GM12878 (cell line): ENCODE data around the gene TRAF3. TPM values are rescaled to one million over a fixed set of nuclear protein-coding genes. Genes with fewer than 3 reads are reported as not detected.

ENCODE experiments used
- ATAC-seq: fragments of 200-7000 bp; cut with Tn5 transposase; 3 replicates; pipeline ENCODE4 v1.9.1; 2020; ENCODE audit warnings: mild to moderate bottlenecking, moderate library complexity
- BruUV-seq: library from RNA; stranded (reverse); fragments of 400-500 nt; replicated peaks from 2 replicates; lab custom pipeline; 2021; lab: Mats Ljungman, UMichigan
- CTCF ChIA-PET: fragments of 300-600 bp; sonication (Branson Sonifier 250); formaldehyde crosslinking; extraction: SDS; loops from one replicate; lab custom pipeline; 2021; ENCODE audit warnings: inconsistent platforms; lab: Yijun Ruan, JAX
- POLR2A ChIA-PET: fragments of 350-600 bp; formaldehyde crosslinking; extraction: SDS; loops from one replicate; lab custom pipeline; 2021; ENCODE audit warnings: inconsistent platforms; lab: Charles Lee
- RAD21 ChIA-PET: fragments of 300-600 bp; sonication (Branson Sonifier 250); formaldehyde crosslinking; loops from one replicate; lab custom pipeline; 2023; ENCODE audit warnings: antibody characterized with exemption; ENCODE audit not compliant: unreplicated experiment; lab: Charles Lee
- SMC1A ChIA-PET: fragments of 300-600 bp; sonication (Branson Sonifier 250); formaldehyde crosslinking; loops from one replicate; lab custom pipeline; 2023; ENCODE audit not compliant: unreplicated experiment, uncharacterized antibody; lab: Charles Lee
- DNase-seq: peaks from one replicate; pipeline ENCODE4 v3.0.0-alpha.2; 2011; ENCODE audit warnings: low read depth, low spot score
- FAIRE-seq: peaks from 3 replicates; lab custom pipeline; 2011; peaks lifted over from hg19 to GRCh38; lab: Jason Lieb, UNC
- H2AFZ ChIP-seq: 2 replicates; pipeline ENCODE4 v1.6.0; 2011; ENCODE audit warnings: low read depth, low read length, control low read depth; ENCODE audit not compliant: control insufficient read depth
- H3K27ac ChIP-seq: 2 replicates; pipeline ENCODE4 v1.5.1; 2011; ENCODE audit warnings: control low read depth; ENCODE audit not compliant: control insufficient read depth, insufficient read depth
- H3K27me3 ChIP-seq, 2 experiments: replicated peaks in 1 of 2; 2 replicates each; pipeline versions ENCODE4 v1.6.0 to v1.6.1; 2011; ENCODE audit warnings: low read length in 1 of 2; ENCODE audit not compliant: control insufficient read depth in 2 of 2, insufficient read depth in 2 of 2
- H3K36me3 ChIP-seq, 2 experiments: 2 replicates each; pipeline ENCODE4 v1.5.1; 2011; ENCODE audit warnings: low read length in 1 of 2; ENCODE audit not compliant: control insufficient read depth in 2 of 2, insufficient read depth in 2 of 2
- H3K4me1 ChIP-seq: 2 replicates; pipeline ENCODE4 v1.6.1; 2011; ENCODE audit warnings: mild to moderate bottlenecking, low read length, moderate library complexity, mixed read lengths; ENCODE audit not compliant: control insufficient read depth, insufficient read depth
- H3K4me2 ChIP-seq: 2 replicates; pipeline ENCODE4 v1.6.0; 2011; ENCODE audit warnings: control low read depth; ENCODE audit not compliant: control insufficient read depth, insufficient read depth
- H3K4me3 ChIP-seq: fragments of 200-600 bp; sonication (generic); 2 replicates; pipeline ENCODE4 v1.5.1; 2016
- H3K79me2 ChIP-seq: 2 replicates; pipeline ENCODE4 v1.6.0; 2011; ENCODE audit warnings: low read length; ENCODE audit not compliant: control insufficient read depth, insufficient read depth
- H3K9ac ChIP-seq: 2 replicates; pipeline ENCODE4 v1.8.0; 2011; ENCODE audit warnings: low read length, control low read depth, mixed read lengths; ENCODE audit not compliant: control insufficient read depth, insufficient read depth
- H3K9me3 ChIP-seq: replicated peaks from 3 replicates; pipeline ENCODE4 v1.5.1; 2011; ENCODE audit warnings: mild to moderate bottlenecking, low read length; ENCODE audit not compliant: control insufficient read depth, insufficient read depth
- H4K20me1 ChIP-seq: 2 replicates; pipeline ENCODE4 v1.6.0; 2011; ENCODE audit not compliant: control insufficient read depth, insufficient read depth
- BACH1 ChIP-seq: fragments of 450-650 bp; IDR thresholded peaks from 2 replicates; pipeline ENCODE4 v1.6.1; 2017; ENCODE audit warnings: mild to moderate bottlenecking, borderline replicate concordance
- CBFB ChIP-seq: IDR thresholded peaks from 2 replicates; pipeline ENCODE4 v1.6.1; 2016; ENCODE audit warnings: antibody characterized with exemption, low read depth
- CHD4 ChIP-seq: fragments of 200-600 bp; sonication (generic); IDR thresholded peaks from 2 replicates; pipeline ENCODE4 v1.6.1; 2016; ENCODE audit warnings: mild to moderate bottlenecking
- CREB1 ChIP-seq: IDR thresholded peaks from 2 replicates; pipeline ENCODE4 v1.6.1; 2012; ENCODE audit warnings: low read depth, mild to moderate bottlenecking, inconsistent platforms
- DPF2 ChIP-seq: fragments of 450-650 bp; IDR thresholded peaks from 2 replicates; pipeline ENCODE4 v1.6.1; 2017; ENCODE audit warnings: mild to moderate bottlenecking
- IRF4 ChIP-seq: IDR thresholded peaks from 2 replicates; pipeline ENCODE4 v1.6.1; 2011; ENCODE audit warnings: low read depth, low read length
- JUND ChIP-seq: IDR thresholded peaks from 2 replicates; pipeline ENCODE4 v1.6.1; 2012; ENCODE audit warnings: low read depth, mild to moderate bottlenecking, low read length, improper control_type of control experiment, moderate library complexity
- LARP7 ChIP-seq: fragments of 450-650 bp; IDR thresholded peaks from 2 replicates; pipeline ENCODE4 v1.6.1; 2017; ENCODE audit warnings: mild to moderate bottlenecking
- POLR2AphosphoS5 ChIP-seq: IDR thresholded peaks from 2 replicates; pipeline ENCODE4 v1.6.1; 2011; ENCODE audit warnings: mild to moderate bottlenecking, low read length, inconsistent platforms
- SRF ChIP-seq, 2 experiments: IDR thresholded peaks; 2 replicates each; pipeline ENCODE4 v1.6.1; 2011; ENCODE audit warnings: low read depth in 2 of 2, low read length in 2 of 2, mild to moderate bottlenecking in 1 of 2, moderate library complexity in 1 of 2
- TBL1XR1 ChIP-seq: IDR thresholded peaks from 2 replicates; pipeline ENCODE4 v1.6.1; 2012; ENCODE audit warnings: low read depth, low read length, improper control_type of control experiment
- TCF7 ChIP-seq: IDR thresholded peaks from 2 replicates; pipeline ENCODE4 v1.6.1; 2014; ENCODE audit warnings: antibody characterized with exemption, borderline replicate concordance
- USF2 ChIP-seq: IDR thresholded peaks from 2 replicates; pipeline ENCODE4 v1.6.1; 2011; ENCODE audit warnings: low read depth, low read length, improper control_type of control experiment, borderline replicate concordance
- WGBS: methylation state at CpG from one replicate; pipeline ENCODE4 v1.1.6; 2016; ENCODE audit warnings: low lambda C conversion rate; ENCODE audit not compliant: insufficient replicate concordance, insufficient coverage; ENCODE audit errors: missing lambda C conversion rate; 5-methylcytosine and 5-hydroxymethylcytosine counted together
- in situ Hi-C: fragments of 300-500 bp; cut with MboI; formaldehyde crosslinking; loops from 9 replicates; pipeline ENCODE4 v1.14.3; 2018; ENCODE audit warnings: mixed read lengths
- intact Hi-C: fragments of 100-400 bp; cut with micrococcal nuclease; formaldehyde crosslinking; loops from one replicate; pipeline ENCODE4 v1.14.2; 2022; ENCODE audit not compliant: unreplicated experiment
- polyA plus RNA-seq, 11 experiments: library from polyadenylated mRNA; depleted of rRNA in 4 of 11; unstranded in 6 of 11; stranded (reverse) in 5 of 11; fragments of >200 nt; fragmentation: Nextera tagmentation in 4 of 11; fragmentation: Illumina TruSeq in 1 of 11; extraction: Ambion mirVana in 4 of 11; extraction: Trizol in 1 of 11; gene quantifications; 1 replicate in 1 of 11; 2 replicates in 10 of 11; pipeline versions ENCODE4 v1.2.1 to v1.2.3, GENCODE V29; 2011 to 2016; ENCODE audit warnings: inconsistent platforms in 2 of 11, missing spikeins in 2 of 11, low read depth in 1 of 11
- total RNA-seq, 4 experiments: library from RNA; depleted of rRNA in 3 of 4; stranded (reverse); fragments of >200 nt in 3 of 4; fragmentation: Illumina TruSeq in 1 of 4; extraction: Trizol in 1 of 4; gene quantifications; 2 replicates each; pipeline versions ENCODE4 v1.2.1 to v1.2.3, GENCODE V29; 2013 to 2021

The TRAF3 gene
- total and polyA plus RNA-seq, 10 of the 15 experiments (the other 5 are each of a cell fraction or from before 2014, with no cell fraction given) = 3.0 to 70.1 (median 36.5) TPM

- FAIRE-seq = no peak
- peaks cover 3 to 11% of the 10 kb centered on the region in 2 experiments; a peak in 3 of 4 replicates for H3K36me3 ChIP-seq
- TF ChIP-seq POLR2AphosphoS5 = no peak
- no peak for TF ChIP-seq LARP7
- no peak for TF ChIP-seq TCF7
- no peak for TF ChIP-seq TBL1XR1
- no peak for TF ChIP-seq CBFB
- TF ChIP-seq JUND = no peak
- no peak for TF ChIP-seq CHD4
- no peak for TF ChIP-seq USF2
- no peak for TF ChIP-seq IRF4
- no peak for TF ChIP-seq DPF2
- no peak for TF ChIP-seq SRF (IDR thresholded peaks at IDR 0.05; ENCODE audit: low read depth in 2 of 2, low read length in 2 of 2)
- no peak for TF ChIP-seq BACH1
- no peak for TF ChIP-seq CREB1
- TF ChIP-seq, all 136 proteins: peak for 0
- RAD21 ChIA-PET = no interaction called here
- BruUV-seq = no TSS peak
- H4K20me1 ChIP-seq = no peaks in the 10 kb centered on the region; the same call in 1 of the 2 replicates
- in situ Hi-C loops (no loop called here), intact Hi-C loops (no loop called here)
- H3K27me3 ChIP-seq = no peaks in the 10 kb centered on the region
- no peak for ATAC-seq
- H2AFZ ChIP-seq = no peak overlapping the region
- no peak overlapping the region for H3K9ac ChIP-seq
- no peak overlapping the region for H3K4me2 ChIP-seq
- CTCF ChIA-PET = no interaction called here
- SMC1A ChIA-PET = no interaction called here
- H3K4me1 ChIP-seq = no peaks in the 10 kb centered on the region
- 86% methylated on average over 11 of the region's 11 CpGs for WGBS
- no peaks in the 10 kb centered on the region for H3K79me2 ChIP-seq
- H3K9me3 ChIP-seq = no peaks in the 10 kb centered on the region
- POLR2A ChIA-PET = no interaction called here
- DNase-seq = no peak
- H3K4me3 ChIP-seq = no peak overlapping the region
- no peak overlapping the region for H3K27ac ChIP-seq
These were observed 43.9 kb upstream of the TRAF3 start for GRCh38 chr14:102733326-102733725.
